Ascending aorta (tissue), 2 donors: ENCODE measurements around the gene CCDC138. TPM values are rescaled to one million over a fixed set of nuclear protein-coding genes. Genes with fewer than 3 reads are reported as not detected.

Experiments used
- DNase-seq, 2 donors: peaks; one replicate each; pipeline ENCODE4 v3.0.0-alpha.2; 2019; ENCODE audit warnings: low spot score in 2 of 2
- H3K27ac ChIP-seq, 2 donors: fragments of 200-600 bp; sonication (generic); one replicate each; pipeline ENCODE4 v1.5.1; 2016 to 2017; ENCODE audit warnings: mild to moderate bottlenecking in 1 of 2
- H3K27me3 ChIP-seq: fragments of 200-600 bp; sonication (generic); one replicate; pipeline ENCODE4 v1.5.1; 2017
- H3K36me3 ChIP-seq, 2 donors: fragments of 200-600 bp; sonication (generic); one replicate each; pipeline ENCODE4 v1.5.1; 2016
- H3K4me1 ChIP-seq, 2 donors: fragments of 200-600 bp; sonication (generic); one replicate each; pipeline ENCODE4 v1.5.1; 2016 to 2017; ENCODE audit warnings: mild to moderate bottlenecking in 1 of 2
- H3K4me3 ChIP-seq, 2 donors: fragments of 200-600 bp; sonication (generic); one replicate each; pipeline ENCODE4 v1.5.1; 2016 to 2017; ENCODE audit warnings: mild to moderate bottlenecking in 1 of 2
- H3K9me3 ChIP-seq, 2 donors: fragments of 200-600 bp; sonication (generic); one replicate each; pipeline ENCODE4 v1.5.1; 2016
- CTCF ChIP-seq, 3 experiments: fragments of 200-600 bp in 2 of 3; fragments of 450-650 bp in 1 of 3; sonication (generic) in 2 of 3; IDR thresholded peaks; one replicate each; pipeline ENCODE4 v1.5.1; 2016 to 2019; ENCODE audit warnings: antibody characterized with exemption in 3 of 3, mild to moderate bottlenecking in 1 of 3, moderate library complexity in 1 of 3
- intact Hi-C: fragments of 100-400 bp; cut with DNase I; formaldehyde crosslinking; loops from one replicate; pipeline ENCODE4 v1.15.1; 2023
- total RNA-seq: library from RNA; depleted of rRNA; stranded (reverse); fragments of >200 nt; gene quantifications from one replicate; pipeline ENCODE4 v1.1.0, GENCODE V29; 2016

CCDC138 gene
- total RNA-seq, 1 donor from 2014 or later, result 0.75 TPM

GRCh38 chr2:108911401-108911800 lies 124.8 kb downstream of the CCDC138 start:
- intact Hi-C loops, result no loop called here
- TF ChIP-seq CTCF (IDR thresholded peaks at IDR 0.05), result no peak

GRCh38 chr2:108911807-108912628 lies 125.4 kb downstream of the CCDC138 start:
- no peak for DNase-seq
- intact Hi-C loops, result no loop called here

More at GRCh38 chr2:108911401-108911800, 124.8 kb downstream of the CCDC138 start:
- H3K27me3 ChIP-seq, result no peaks in the 10 kb centered on the region
- no peak for DNase-seq
- H3K36me3 ChIP-seq, result no peaks in the 10 kb centered on the region
- H3K4me1 ChIP-seq, result no peaks in the 10 kb centered on the region
- H3K4me3 ChIP-seq, result no peak overlapping the region
- no peaks in the 10 kb centered on the region for H3K9me3 ChIP-seq
- no peak overlapping the region for H3K27ac ChIP-seq

GRCh38 chr2:108912629-108912902 lies 126.0 kb downstream of the CCDC138 start:
- no peak overlapping the region for H3K27ac ChIP-seq
- H3K9me3 ChIP-seq, result no peaks in the 10 kb centered on the region
- DNase-seq, result no peak
- TF ChIP-seq CTCF (IDR thresholded peaks at IDR 0.05), result no peak
- H3K4me1 ChIP-seq, result no peaks in the 10 kb centered on the region
- no peaks in the 10 kb centered on the region for H3K27me3 ChIP-seq
- intact Hi-C loops, result no loop called here
- H3K4me3 ChIP-seq, result no peak overlapping the region
- no peaks in the 10 kb centered on the region for H3K36me3 ChIP-seq

More at GRCh38 chr2:108911807-108912628, 125.4 kb downstream of the CCDC138 start:
- TF ChIP-seq CTCF (IDR thresholded peaks at IDR 0.05), result no peak
- H3K27me3 ChIP-seq, result no peaks in the 10 kb centered on the region
- no peaks in the 10 kb centered on the region for H3K9me3 ChIP-seq
- H3K36me3 ChIP-seq, result no peaks in the 10 kb centered on the region
- no peak overlapping the region for H3K27ac ChIP-seq
- no peak overlapping the region for H3K4me3 ChIP-seq
- H3K4me1 ChIP-seq, result no peaks in the 10 kb centered on the region

- H3K27me3 ChIP-seq, result no peaks in the 10 kb centered on the region
- no peak for TF ChIP-seq CTCF (IDR thresholded peaks at IDR 0.05)
- no peaks in the 10 kb centered on the region for H3K9me3 ChIP-seq
- H3K4me1 ChIP-seq, result no peaks in the 10 kb centered on the region
- no peak overlapping the region for H3K4me3 ChIP-seq
- H3K36me3 ChIP-seq, result no peaks in the 10 kb centered on the region
- intact Hi-C loops, result no loop called here
- H3K27ac ChIP-seq, result no peak overlapping the region
- DNase-seq, result peak in 1 of 2 donors; percentile 48
Observed at GRCh38 chr2:108916122-108916795, 129.7 kb downstream of the CCDC138 start.

DNA sequence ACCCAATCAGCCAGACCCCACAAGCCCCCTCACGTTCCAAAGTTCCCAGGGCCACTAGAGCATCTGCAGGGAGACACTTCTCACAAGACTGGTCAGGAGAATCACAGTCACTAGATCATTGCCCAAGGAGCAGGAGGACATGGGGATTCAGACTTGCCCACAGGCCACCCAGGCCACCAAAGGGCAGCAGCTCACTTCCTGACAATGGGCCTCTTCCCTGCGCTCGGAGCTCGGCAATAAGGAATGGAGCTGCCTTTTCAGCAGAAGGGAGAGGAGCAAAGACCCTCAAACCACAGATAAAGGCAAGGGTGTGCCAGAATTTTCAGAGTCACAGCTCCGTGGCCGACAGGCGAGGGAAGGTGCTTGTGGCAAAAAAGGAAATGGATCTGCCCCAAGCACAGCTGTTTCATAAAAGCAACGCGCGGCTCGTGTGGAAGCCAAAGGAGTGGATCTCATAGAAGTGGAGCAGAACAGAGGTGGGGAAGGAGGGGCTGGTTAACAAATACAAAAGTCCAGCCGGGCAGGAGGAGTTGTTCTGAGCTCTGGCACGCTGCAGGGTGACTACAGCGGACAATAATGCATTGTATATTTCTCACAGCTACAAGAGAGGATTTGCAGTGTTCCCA lies 130.3 kb downstream of the CCDC138 start:
- Histone ChIP-seq H3K27ac (no peak overlapping the region), H3K36me3 (no peaks in the 10 kb centered on the region)
- DNase-seq, result no peak

More for the DNA sequence above, 130.3 kb downstream of the CCDC138 start:
- intact Hi-C loops, result no loop called here
- H3K9me3 ChIP-seq, result no peaks in the 10 kb centered on the region
- H3K27me3 ChIP-seq, result no peaks in the 10 kb centered on the region
- H3K4me1 ChIP-seq, result no peaks in the 10 kb centered on the region
- no peak for TF ChIP-seq CTCF (IDR thresholded peaks at IDR 0.05)
- H3K4me3 ChIP-seq, result no peak overlapping the region
